Left ventricle myocardium inferior (tissue), 1 donor: ENCODE measurements around the gene HOGA1. TPM values are rescaled to one million over a fixed set of nuclear protein-coding genes. Genes with fewer than 3 reads are reported as not detected.

Experiments used
- DNase-seq: peaks from one replicate; pipeline ENCODE4 v3.0.0-alpha.2; 2020
- H3K27ac ChIP-seq: fragments of 200-600 bp; replicated peaks from 2 replicates; pipeline ENCODE4 v1.8.0; 2021
- H3K27me3 ChIP-seq: fragments of 200-600 bp; 2 replicates; pipeline ENCODE4 v1.8.0; 2021; ENCODE audit warnings: low read depth
- H3K36me3 ChIP-seq: fragments of 200-600 bp; 2 replicates; pipeline ENCODE4 v1.8.0; 2021
- H3K4me1 ChIP-seq: fragments of 200-600 bp; 2 replicates; pipeline ENCODE4 v1.8.0; 2021
- H3K4me3 ChIP-seq: fragments of 200-600 bp; 2 replicates; pipeline ENCODE4 v1.8.0; 2021; ENCODE audit warnings: mild to moderate bottlenecking, moderate library complexity
- H3K9me3 ChIP-seq: fragments of 200-600 bp; replicated peaks from 2 replicates; pipeline ENCODE4 v1.8.0; 2021
- CTCF ChIP-seq: fragments of 200-600 bp; IDR thresholded peaks from 2 replicates; pipeline ENCODE4 v1.8.0; 2021; ENCODE audit warnings: antibody characterized with exemption, mild to moderate bottlenecking, borderline replicate concordance
- intact Hi-C: fragments of 100-400 bp; cut with micrococcal nuclease; formaldehyde crosslinking; loops from one replicate; pipeline ENCODE4 v1.11.0; 2022
- total RNA-seq: library from RNA; stranded (reverse); fragmentation: NEBNext Ultra II Directional; extraction: Animal tissue kit (Norgen Biotek cat#: 25700); gene quantifications from one replicate; pipeline ENCODE4 v1.2.1, GENCODE V29; 2021
- donor health status: DM: no; HTN: yes; CAD: no; lungs with severe emphysema.

Gene HOGA1
- total RNA-seq, 1 donor from 2014 or later: 47.1 TPM

GRCh38 chr10:97659589-97659988 lies 75.4 kb downstream of the HOGA1 start:
- intact Hi-C loops: no loop called here
- H3K36me3 ChIP-seq: peaks cover 78% of the 10 kb centered on the region
- H3K9me3 ChIP-seq: no peaks in the 10 kb centered on the region
- DNase-seq: no peak
- H3K4me1 ChIP-seq: no peaks in the 10 kb centered on the region
- no peak for TF ChIP-seq CTCF
- H3K27ac ChIP-seq: no peak overlapping the region
- H3K4me3 ChIP-seq: no peak overlapping the region
- H3K27me3 ChIP-seq: no peaks in the 10 kb centered on the region

Other genes starting within 250 kb of the HOGA1 start
- 5.9 TPM for gene FRAT2, start 249.7 kb upstream of the HOGA1 start, total RNA-seq
- gene RRP12, start 183.0 kb upstream of the HOGA1 start, total RNA-seq: 15.2 TPM
- gene PGAM1, start 158.2 kb upstream of the HOGA1 start, total RNA-seq: 233 TPM
- 14.9 TPM for gene EXOSC1, start 138.4 kb upstream of the HOGA1 start, total RNA-seq
- 17.8 TPM for gene ZDHHC16, start 138.2 kb upstream of the HOGA1 start, total RNA-seq
- 42.7 TPM for gene MMS19, start 86.0 kb upstream of the HOGA1 start, total RNA-seq
- gene UBTD1, start 85.5 kb upstream of the HOGA1 start, total RNA-seq: 17.1 TPM
- gene ANKRD2, start 11.6 kb upstream of the HOGA1 start, total RNA-seq: 969 TPM
- gene C10orf62, start 5.3 kb downstream of the HOGA1 start, total RNA-seq: 1.5 TPM
- 13.9 TPM for gene MORN4, start 49.1 kb downstream of the HOGA1 start, total RNA-seq
- gene PI4K2A, start 56.3 kb downstream of the HOGA1 start, total RNA-seq: 12.4 TPM
- 6.7 TPM for gene AVPI1, start 102.9 kb downstream of the HOGA1 start, total RNA-seq
- 6.4 TPM for gene MARVELD1, start 129.3 kb downstream of the HOGA1 start, total RNA-seq
- 13.2 TPM for gene ZFYVE27, start 152.7 kb downstream of the HOGA1 start, total RNA-seq
- gene SFRP5, start 187.6 kb downstream of the HOGA1 start, total RNA-seq: 8.7 TPM